ENCODE data around the gene SPACA4.
"Not testable (repeated sequence)": the region's sequence is repeated elsewhere in the genome, so short reads cannot be mapped to it uniquely, and the experiment has no call there.

Gene SPACA4

GRCh38 chr19:48606463-48607358 is at the start of gene SPACA4:
Gene SPACA4, plus strand, starts transcription at chr19:48606742. Its CDS starts 237 bp downstream, at chr19:48606979.
- DNase-seq: no peak

GRCh38 chr19:48556825-48557224 is 49.7 kb upstream of the SPACA4 start:
- DNase-seq: no peak

GRCh38 chr19:48558018-48558684 is 48.4 kb upstream of the SPACA4 start:
- no peak for DNase-seq

GRCh38 chr19:48560095-48560530 is 46.4 kb upstream of the SPACA4 start:
- DNase-seq: no peak

- DNase-seq: no peak
Observed at GRCh38 chr19:48561412-48561811, 45.1 kb upstream of the SPACA4 start.

- DNase-seq: no peak
Observed at GRCh38 chr19:48565090-48565489, 41.5 kb upstream of the SPACA4 start.

GRCh38 chr19:48568345-48568886 is 38.1 kb upstream of the SPACA4 start:
- no peak for DNase-seq

GRCh38 chr19:48569814-48570213 is 36.7 kb upstream of the SPACA4 start:
- peak; percentile 77 for DNase-seq

GRCh38 chr19:48571378-48572162 is 35.0 kb upstream of the SPACA4 start:
- DNase-seq: no peak

GRCh38 chr19:48573163-48573505 is 33.4 kb upstream of the SPACA4 start:
- no peak for DNase-seq

- DNase-seq: no peak
Observed at GRCh38 chr19:48575931-48576622, 30.5 kb upstream of the SPACA4 start.

GRCh38 chr19:48577908-48578307 is 28.6 kb upstream of the SPACA4 start:
- DNase-seq: not testable (repeated sequence)

- DNase-seq: no peak
Observed at GRCh38 chr19:48578891-48579290, 27.7 kb upstream of the SPACA4 start.

GRCh38 chr19:48582168-48582567 is 24.4 kb upstream of the SPACA4 start:
- DNase-seq: no peak

- no peak for DNase-seq
Observed at GRCh38 chr19:48587387-48587786, 19.2 kb upstream of the SPACA4 start.

GRCh38 chr19:48588670-48589401 is 17.7 kb upstream of the SPACA4 start:
- DNase-seq: peak; percentile 38

GRCh38 chr19:48591021-48591420 is 15.5 kb upstream of the SPACA4 start:
- no peak for DNase-seq

GRCh38 chr19:48595171-48595570 is 11.4 kb upstream of the SPACA4 start:
- DNase-seq: no peak

GRCh38 chr19:48595833-48596232 is 10.7 kb upstream of the SPACA4 start:
- DNase-seq: no peak

- DNase-seq: no peak
Observed at GRCh38 chr19:48596237-48596636, 10.3 kb upstream of the SPACA4 start.

- no peak for DNase-seq
Observed at GRCh38 chr19:48596679-48597465, 9.7 kb upstream of the SPACA4 start.

All from NCI-H2107 (cell line).